CD1c-positive myeloid dendritic cell (primary cell): ENCODE measurements around the gene ZNF398.
"Not testable (repeated sequence)": the region's sequence is repeated elsewhere in the genome, so short reads cannot be mapped to it uniquely, and the experiment has no call there.

Source experiments
- DNase-seq: peaks from one replicate; pipeline ENCODE4 v3.0.0-alpha.2; 2016; ENCODE audit errors: extremely low spot score

The ZNF398 gene

GRCh38 chr7:149197675-149198074 is 50.4 kb downstream of the ZNF398 start:
- no peak for DNase-seq

GRCh38 chr7:149198161-149198816 is 51.0 kb downstream of the ZNF398 start:
- DNase-seq = no peak

- DNase-seq = no peak
These were observed 52.2 kb downstream of the ZNF398 start for GRCh38 chr7:149199234-149199995.

- no peak for DNase-seq
These were observed 55.6 kb downstream of the ZNF398 start for GRCh38 chr7:149202831-149203231.

GRCh38 chr7:149205690-149206381 is 58.6 kb downstream of the ZNF398 start:
- DNase-seq = no peak

GRCh38 chr7:149207324-149208035 is 60.2 kb downstream of the ZNF398 start:
- no peak for DNase-seq

GRCh38 chr7:149209518-149210269 is 62.4 kb downstream of the ZNF398 start:
- DNase-seq = peak; percentile 49

- DNase-seq = no peak
These were observed 63.3 kb downstream of the ZNF398 start for GRCh38 chr7:149210551-149210950.

- no peak for DNase-seq
These were observed 66.9 kb downstream of the ZNF398 start for GRCh38 chr7:149214020-149214720.

- no peak for DNase-seq
These were observed 69.1 kb downstream of the ZNF398 start for GRCh38 chr7:149216402-149216801.

GRCh38 chr7:149217570-149217969 is 70.3 kb downstream of the ZNF398 start:
- DNase-seq = no peak

GRCh38 chr7:149218469-149219420 is 71.5 kb downstream of the ZNF398 start:
- no peak for DNase-seq

- no peak for DNase-seq
These were observed 73.3 kb downstream of the ZNF398 start for GRCh38 chr7:149220534-149220933.

- no peak for DNase-seq
These were observed 75.9 kb downstream of the ZNF398 start for GRCh38 chr7:149223176-149223575.

- DNase-seq = no peak
These were observed 76.5 kb downstream of the ZNF398 start for GRCh38 chr7:149223761-149224160.

GRCh38 chr7:149224352-149224751 is 77.1 kb downstream of the ZNF398 start:
- no peak for DNase-seq

- no peak for DNase-seq
These were observed 77.9 kb downstream of the ZNF398 start for GRCh38 chr7:149225106-149225505.

GRCh38 chr7:149225656-149226055 is 78.4 kb downstream of the ZNF398 start:
- no peak for DNase-seq

- DNase-seq = not testable (repeated sequence)
These were observed 79.1 kb downstream of the ZNF398 start for GRCh38 chr7:149226366-149226765.
